B cell (primary cell): Measurements from ENCODE around the gene CDKAL1.

Experiments
- EZH2 ChIP-seq: IDR thresholded peaks from 2 replicates; pipeline ENCODE4 v1.6.1; 2012; ENCODE audit warnings: borderline replicate concordance, low read depth, mild to moderate bottlenecking, moderate library complexity, low read length; ENCODE audit not compliant: insufficient read depth, poor library complexity, severe bottlenecking
- TF ChIP-seq, protein P1 (sequence below): fragments of 200-600 bp; IDR thresholded peaks from one replicate; pipeline ENCODE4 v1.8.0; 2022; ENCODE audit warnings: antibody characterized with exemption, mild to moderate bottlenecking

DNA sequence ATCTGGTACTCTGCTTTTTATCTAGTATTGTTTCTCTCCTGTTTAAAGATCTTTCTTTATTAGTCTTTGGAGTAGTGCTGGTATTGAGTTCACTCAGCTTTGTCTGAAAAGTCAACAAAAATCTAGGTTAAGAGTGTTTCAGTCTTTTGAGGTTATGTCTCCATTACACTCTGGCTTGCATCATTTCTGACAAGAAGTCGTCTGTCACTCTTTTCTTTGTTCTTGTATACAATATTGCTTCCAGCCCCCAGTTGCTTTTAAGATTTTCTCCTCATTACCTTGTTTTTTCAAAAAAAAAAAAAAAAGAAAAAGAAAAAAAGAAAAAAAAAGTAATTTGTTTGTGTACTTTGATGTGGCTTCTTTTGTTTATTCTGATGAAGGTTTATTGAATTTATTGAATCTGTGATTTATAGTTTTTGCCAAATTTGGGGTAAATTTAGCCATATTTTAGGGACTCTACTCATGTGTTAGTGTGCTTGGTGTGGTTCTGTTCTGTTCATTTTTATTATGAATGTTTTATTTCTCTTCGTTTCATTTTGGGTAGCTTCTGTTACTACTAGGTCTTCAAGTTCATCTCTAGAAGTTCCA is 408.9 kb downstream of the CDKAL1 start:
- TF ChIP-seq, protein P1, sequence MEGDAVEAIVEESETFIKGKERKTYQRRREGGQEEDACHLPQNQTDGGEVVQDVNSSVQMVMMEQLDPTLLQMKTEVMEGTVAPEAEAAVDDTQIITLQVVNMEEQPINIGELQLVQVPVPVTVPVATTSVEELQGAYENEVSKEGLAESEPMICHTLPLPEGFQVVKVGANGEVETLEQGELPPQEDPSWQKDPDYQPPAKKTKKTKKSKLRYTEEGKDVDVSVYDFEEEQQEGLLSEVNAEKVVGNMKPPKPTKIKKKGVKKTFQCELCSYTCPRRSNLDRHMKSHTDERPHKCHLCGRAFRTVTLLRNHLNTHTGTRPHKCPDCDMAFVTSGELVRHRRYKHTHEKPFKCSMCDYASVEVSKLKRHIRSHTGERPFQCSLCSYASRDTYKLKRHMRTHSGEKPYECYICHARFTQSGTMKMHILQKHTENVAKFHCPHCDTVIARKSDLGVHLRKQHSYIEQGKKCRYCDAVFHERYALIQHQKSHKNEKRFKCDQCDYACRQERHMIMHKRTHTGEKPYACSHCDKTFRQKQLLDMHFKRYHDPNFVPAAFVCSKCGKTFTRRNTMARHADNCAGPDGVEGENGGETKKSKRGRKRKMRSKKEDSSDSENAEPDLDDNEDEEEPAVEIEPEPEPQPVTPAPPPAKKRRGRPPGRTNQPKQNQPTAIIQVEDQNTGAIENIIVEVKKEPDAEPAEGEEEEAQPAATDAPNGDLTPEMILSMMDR: no peak
- no peak for TF ChIP-seq EZH2
